NCI-H2081 treated with DMSO at 0.1 percent for 48 hours (cell line): ENCODE measurements around the gene ADAMTS17.

ENCODE experiments used
- DNase-seq: peaks from one replicate; lab custom pipeline; 2025; lab: John Stamatoyannopoulos, UW

The ADAMTS17 gene

GRCh38 chr15:100174159-100174903, 167.4 kb downstream of the ADAMTS17 start:
- no peak for DNase-seq

- no peak for DNase-seq
These were observed 169.3 kb downstream of the ADAMTS17 start for GRCh38 chr15:100172356-100173024.

DNA sequence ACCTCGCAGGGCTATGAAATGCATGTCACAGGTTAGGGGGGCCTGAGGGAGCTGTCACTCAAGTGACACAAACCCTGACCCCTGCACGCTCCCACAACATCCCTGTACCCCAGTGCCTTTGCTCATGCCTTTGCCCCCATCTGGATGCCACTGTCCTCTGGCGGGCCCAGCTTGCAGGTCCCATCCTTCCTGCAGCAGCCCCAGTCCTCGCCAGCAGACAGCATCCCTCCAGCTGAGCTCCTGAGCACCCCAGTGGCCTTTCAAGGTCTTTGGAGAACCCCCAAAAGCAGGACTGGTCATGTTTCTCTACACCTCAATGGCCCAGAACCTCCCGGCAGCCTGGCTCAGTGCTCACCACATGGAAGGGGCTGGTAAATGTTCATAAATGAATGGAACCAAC, 170.4 kb downstream of the ADAMTS17 start:
- DNase-seq = no peak

DNA sequence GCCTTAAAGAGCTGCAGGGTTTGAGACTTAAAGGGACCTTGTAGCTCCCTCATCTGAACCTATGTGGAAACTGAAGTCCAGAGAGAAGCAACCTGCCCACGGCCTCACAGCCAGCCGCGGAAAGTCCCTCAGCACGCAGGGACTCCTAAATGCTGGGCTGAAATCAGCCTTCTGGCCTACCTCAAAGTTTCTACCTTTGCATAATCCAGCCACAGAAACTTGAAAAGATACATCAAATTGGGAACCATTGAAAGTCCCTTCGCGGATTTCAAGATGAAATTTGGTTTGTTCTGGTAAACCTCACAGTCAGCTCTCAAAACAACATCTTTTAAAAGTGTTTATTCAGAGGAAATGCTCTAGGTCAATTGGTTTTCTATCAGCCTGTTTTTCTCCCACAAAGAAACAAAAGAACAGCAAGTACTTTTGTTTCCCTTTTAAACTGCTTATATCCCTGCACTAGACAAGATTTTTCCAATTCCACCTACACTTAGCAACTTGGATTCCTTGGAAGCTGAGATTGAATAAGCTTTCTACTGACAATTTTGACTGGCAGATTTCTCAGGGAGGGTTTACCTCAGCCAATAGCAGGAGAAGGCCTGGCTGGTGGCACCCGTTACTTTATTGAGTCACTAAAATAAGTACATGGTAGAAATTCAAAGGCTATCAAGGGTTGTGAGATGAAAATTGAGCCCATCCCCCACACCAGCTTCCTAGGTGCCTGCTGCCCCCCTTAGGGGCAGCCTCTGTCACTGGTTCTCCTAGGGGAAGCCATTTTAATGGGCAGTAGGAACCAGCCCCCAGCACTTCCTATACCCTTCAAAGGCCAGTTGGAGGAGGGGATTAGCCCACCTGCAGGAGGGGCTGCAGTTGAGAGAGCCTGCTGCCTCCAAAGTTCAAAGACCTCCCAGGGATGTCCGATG, 171.2 kb downstream of the ADAMTS17 start:
- DNase-seq = no peak

DNA sequence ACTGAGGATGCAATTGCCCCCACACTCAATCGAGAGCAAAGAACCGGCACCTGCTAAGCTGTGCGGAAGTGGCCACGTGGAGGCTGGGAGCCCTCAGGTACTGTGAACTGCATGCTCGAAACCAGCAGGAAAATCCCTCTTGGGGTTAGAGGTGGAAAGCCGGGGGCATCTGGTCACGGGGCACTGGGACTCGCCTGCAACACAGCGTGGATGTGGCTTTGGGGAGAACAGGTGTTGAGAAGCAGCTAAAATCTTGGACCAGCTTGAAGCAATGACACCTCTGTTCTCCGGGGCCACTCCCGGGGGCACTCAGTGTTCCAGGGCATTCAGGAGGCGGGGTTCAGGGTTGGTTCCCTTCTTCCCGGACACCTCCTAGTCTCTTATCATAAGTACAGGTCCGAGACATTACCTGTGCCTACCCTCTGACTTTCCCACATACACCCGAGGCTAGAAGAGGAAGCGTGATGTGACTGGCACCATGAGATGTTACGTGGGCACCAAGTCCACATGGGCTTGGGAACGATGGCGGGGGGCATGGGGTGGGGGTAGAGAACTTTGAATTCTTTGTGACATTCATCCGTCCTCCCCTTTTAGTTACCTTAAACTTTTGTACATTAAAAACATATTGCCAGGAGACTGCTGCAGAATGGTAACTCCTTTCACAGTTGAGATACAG, 172.0 kb downstream of the ADAMTS17 start:
- DNase-seq = no peak

- DNase-seq = no peak
These were observed 173.0 kb downstream of the ADAMTS17 start for GRCh38 chr15:100168787-100169186.

GRCh38 chr15:100167884-100168375, 173.8 kb downstream of the ADAMTS17 start:
- DNase-seq = no peak

DNA sequence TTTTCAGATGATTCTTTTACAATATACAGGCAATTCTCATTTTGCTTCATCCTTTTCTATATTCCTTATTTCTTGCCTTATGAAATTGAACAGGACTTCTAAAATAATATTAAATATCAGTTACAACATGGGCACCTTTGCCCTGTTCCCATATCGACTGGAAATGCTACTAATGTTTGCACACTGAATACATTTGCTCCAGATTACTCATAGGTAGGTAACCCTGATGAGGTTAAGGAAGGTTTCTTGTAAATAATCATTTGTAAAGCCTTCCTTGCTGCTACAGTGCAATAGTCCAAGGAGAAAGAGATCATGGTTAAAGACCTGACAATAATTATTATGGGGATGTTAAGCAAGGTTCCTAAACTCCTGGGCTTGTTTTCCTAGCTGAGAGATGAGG, 175.5 kb downstream of the ADAMTS17 start:
- no peak for DNase-seq

DNA sequence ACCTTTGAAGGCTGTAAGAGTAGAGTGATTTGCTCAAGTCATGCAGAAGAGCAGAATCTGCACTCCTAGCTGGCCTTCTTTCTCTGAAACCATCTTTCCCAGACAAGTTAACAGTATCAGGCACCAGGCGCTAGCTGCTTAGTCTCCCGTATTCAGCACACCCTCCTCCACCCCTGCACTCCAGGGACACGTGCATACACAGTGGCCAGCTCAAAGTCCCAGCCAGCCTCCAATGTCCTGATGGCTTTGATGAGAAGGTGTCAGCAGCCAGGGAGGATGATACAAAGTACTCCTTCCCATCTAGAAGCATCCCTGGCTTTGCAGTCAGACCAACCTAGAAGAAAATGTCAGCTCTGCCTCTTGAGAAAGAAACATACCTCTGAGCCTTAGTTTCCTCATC, 177.8 kb downstream of the ADAMTS17 start:
- DNase-seq = no peak

DNA sequence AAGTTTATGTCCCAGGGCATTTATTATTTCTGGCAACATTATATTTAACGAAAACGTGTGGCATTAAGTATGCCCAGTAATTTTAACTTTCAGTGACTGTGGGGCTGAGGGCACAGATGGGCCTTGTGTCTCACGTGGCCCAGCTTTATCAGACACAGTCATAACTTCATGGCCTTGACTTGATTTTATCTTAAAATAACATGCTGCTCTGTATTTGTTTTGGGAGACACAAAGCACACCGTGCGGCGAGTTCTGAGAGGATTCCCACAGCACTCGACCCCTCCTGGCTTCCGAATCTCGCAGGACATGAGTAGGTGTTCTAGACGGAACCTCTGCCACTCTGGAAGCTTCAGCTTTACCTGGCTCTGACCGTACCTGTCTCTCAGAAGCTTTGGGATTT, 180.8 kb downstream of the ADAMTS17 start:
- DNase-seq = no peak

DNA sequence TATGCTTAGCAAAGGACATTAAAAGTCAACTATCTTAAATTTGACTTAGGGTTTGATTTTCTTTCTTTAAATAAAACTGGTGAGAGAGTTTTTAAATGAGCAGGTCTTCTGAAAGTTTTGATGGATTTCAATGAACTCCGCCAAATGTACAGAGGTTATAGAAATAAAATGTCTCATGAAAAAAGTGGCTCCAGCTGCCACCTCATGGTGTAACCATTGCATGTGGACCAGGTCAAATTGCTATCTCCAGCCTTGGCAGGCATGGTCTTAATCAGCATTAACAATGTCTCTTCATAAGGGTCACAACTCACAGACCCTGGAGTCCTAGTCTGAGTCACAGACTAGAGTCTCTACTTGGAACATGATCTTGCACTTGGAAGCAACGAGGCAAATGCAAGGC, 182.3 kb downstream of the ADAMTS17 start:
- no peak for DNase-seq

DNA sequence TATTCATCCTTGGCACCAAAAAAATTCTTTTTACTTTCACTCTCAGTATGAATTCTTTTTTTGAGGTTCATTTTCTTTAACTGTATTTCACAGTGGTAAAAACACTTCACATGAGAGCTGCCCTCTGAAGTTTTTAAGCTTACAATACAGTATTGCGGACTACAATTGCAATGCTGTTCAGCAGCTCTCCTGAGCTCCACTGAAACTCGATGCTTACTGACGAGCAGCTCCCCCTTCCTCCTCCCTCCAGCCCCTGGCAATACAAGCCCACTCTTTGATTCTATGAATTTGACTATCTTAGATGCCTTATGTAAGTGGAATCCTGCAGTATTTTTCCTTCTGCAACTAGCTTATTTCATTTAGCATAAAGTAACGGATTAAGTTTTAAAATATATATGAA, 183.4 kb downstream of the ADAMTS17 start:
- DNase-seq = no peak

- no peak for DNase-seq
These were observed 185.6 kb downstream of the ADAMTS17 start for GRCh38 chr15:100156201-100156600.

DNA sequence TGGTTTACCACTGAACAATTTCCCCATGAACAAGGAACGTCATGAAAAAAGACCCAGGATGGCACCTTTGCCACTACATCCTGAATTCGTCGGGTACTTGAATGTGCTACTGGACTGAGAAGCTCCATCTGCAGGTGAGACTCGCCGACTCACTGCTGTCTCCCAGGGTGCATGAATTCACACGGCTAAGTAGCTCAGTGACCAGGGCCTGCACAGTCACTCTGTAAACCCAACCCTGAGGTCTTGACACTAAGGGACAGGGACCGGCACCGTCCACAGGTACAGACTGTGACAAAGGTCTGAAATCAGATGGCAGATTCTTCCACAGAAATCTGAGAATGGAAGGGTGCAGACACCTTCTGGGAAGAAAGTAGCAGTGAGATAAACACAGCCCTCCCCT, 187.4 kb downstream of the ADAMTS17 start:
- DNase-seq = no peak

DNA sequence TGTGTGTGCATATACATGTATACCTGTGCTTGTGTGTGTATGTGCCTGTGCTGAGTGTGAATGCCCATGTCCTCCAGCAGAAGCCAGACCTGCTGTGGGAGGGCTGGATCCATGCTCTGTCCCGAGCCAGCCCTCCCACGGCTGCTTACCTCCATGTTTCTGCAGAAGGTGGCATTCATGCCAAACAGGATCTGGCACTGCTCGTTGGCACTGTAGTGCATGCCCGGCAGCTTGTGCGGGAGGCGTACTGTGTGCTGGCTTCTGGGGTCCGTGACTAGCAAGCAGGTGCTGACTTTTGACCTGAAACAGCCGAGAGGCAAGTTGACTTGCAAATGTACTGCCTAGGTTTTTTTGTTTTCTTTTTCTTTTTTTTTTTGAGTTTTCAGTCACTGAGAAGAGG, 189.3 kb downstream of the ADAMTS17 start:
- no peak for DNase-seq

DNA sequence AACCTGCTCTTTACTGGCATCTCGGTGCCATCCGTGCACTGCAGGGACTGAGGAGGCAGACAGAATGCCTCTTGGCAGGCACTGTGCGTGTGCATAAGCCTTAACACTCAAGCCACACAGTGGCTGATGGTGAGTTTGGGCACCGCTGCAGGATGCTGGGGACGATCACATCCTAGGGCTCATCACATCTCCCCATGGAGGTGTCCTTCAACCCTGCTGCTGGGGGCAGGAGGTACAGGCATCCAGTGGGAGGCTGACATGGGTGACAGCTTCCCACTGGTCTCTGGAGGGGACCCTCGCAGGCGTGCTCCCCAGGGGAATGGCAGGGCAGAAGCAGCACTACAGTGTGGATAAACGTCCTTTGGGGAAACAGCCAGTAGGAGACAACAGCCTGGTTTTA, 190.9 kb downstream of the ADAMTS17 start:
- no peak for DNase-seq

DNA sequence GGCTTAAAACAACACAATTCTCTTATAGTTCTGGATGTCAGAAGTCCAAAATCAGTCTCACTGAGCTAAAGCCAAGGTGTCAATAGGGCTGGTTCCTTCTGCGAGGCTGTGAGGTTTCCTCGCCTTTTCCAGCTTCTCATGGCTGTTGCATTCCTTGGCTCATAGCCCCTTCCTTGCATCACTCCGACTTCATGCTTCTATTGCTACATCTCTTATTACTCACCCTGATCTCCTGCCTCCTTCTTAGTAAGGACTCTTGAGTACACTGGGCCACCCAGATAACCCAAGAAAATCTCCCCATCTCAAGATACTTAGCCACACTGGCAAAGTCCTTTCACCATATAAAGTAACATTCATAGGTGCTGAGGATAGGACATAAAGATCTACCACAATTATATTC, 193.9 kb downstream of the ADAMTS17 start:
- DNase-seq = no peak

GRCh38 chr15:100143378-100143777, 198.4 kb downstream of the ADAMTS17 start:
- DNase-seq = no peak

DNA sequence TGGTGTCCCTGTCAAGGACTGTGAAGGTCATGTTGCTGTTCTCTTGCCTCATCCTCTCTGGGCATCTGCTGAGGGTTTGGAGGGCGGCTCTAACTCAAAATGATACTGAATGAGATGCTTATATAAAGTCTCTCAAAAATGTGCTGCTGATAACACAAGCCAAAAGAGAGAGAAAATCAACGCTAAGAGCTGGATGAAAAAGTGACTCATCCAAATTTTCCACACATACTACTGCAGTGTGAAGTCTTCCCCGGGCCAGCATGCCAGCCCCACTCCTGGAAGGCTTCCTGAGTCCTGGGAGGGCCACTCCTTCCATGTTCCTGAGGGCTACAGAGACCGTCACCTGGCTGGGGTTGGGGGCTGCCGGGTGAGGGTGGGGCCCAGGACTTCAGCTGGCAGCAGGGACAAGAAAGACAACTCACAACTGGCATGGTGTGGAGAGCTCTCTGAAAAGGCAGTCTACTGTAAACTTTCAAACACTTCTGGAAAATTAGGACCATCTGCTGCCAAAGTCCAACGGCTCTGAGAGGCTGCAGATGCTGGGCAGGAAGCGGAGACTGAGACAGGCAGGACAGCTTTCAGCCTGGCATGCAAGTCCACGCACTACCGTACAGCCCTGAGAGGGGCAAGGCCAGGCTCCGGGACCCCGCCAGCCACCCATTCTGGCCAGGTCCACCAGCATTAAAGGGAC, 200.3 kb downstream of the ADAMTS17 start:
- DNase-seq = no peak

- DNase-seq = no peak
These were observed 201.1 kb downstream of the ADAMTS17 start for GRCh38 chr15:100140527-100141308.

GRCh38 chr15:100134586-100134985, 207.2 kb downstream of the ADAMTS17 start:
- DNase-seq = no peak
